ENCODE results near the gene INSRR. TPM values are rescaled to one million over a fixed set of nuclear protein-coding genes. Genes with fewer than 3 reads are reported as not detected.

The INSRR gene
- polyA plus RNA-seq, 3 donors: not detected

DNA sequence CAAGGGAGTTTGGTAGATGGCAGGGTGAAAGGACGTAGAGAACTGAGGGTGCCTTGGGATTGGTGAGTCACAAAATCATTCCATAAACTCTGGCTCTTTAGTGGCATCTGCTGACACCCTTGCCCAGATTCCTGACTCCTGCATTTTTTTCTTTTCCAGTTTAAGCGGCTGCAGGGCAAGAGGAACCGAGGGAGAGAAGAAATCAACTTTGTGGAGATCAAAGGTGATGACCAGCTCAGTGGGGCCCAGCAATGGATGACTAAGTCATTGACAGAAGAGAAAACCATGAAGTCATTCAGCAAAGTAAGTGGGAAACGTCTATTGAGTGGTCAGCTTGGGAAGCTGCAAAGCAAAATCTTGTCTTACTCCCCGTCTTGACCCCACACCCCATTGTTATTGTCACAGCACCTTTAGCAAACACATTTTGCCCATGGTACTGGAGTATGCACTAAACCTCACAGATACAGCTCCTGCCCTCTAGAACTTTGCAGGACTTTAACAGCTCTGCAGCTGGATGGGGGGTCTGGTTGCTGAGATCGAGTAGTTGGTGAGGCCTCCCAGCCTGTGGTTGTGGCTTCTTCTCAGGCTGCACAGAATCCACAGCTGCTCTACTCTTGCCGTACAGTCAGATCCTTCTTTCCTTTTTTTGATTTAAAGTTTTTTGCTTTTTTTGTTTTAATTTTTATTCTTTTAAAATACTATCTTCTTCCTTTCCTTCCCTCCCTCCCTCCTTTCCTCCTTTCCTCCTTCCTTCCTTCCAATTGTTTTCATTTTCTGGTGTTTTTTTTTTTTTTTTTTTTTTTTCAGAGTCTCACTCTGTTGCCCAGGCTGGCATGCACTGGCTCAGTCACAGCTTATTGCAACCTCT lies 64.2 kb downstream of the INSRR start:
- peaks cover 87 to 92% of the 10 kb centered on the region in 2 donors for H3K36me3 Mint-ChIP-seq

More for the DNA sequence above, 64.2 kb downstream of the INSRR start:
- no peaks in the 10 kb centered on the region for H3K79me2 ChIP-seq (ENCODE audit: insufficient read depth, low read length)
- peaks cover 3 to 4% of the 10 kb centered on the region in 2 donors for H3K4me1 ChIP-seq (ENCODE audit: control insufficient read depth in 1 of 2, insufficient read depth in 2 of 2, low read length in 2 of 2)
- no peaks in the 10 kb centered on the region for H3K9me3 ChIP-seq (replicated peaks in 1 of 2; ENCODE audit: control insufficient read depth in 1 of 2, insufficient read depth in 1 of 2, low read length in 2 of 2)
- no peak for DNase-seq
- TF ChIP-seq, protein P1, sequence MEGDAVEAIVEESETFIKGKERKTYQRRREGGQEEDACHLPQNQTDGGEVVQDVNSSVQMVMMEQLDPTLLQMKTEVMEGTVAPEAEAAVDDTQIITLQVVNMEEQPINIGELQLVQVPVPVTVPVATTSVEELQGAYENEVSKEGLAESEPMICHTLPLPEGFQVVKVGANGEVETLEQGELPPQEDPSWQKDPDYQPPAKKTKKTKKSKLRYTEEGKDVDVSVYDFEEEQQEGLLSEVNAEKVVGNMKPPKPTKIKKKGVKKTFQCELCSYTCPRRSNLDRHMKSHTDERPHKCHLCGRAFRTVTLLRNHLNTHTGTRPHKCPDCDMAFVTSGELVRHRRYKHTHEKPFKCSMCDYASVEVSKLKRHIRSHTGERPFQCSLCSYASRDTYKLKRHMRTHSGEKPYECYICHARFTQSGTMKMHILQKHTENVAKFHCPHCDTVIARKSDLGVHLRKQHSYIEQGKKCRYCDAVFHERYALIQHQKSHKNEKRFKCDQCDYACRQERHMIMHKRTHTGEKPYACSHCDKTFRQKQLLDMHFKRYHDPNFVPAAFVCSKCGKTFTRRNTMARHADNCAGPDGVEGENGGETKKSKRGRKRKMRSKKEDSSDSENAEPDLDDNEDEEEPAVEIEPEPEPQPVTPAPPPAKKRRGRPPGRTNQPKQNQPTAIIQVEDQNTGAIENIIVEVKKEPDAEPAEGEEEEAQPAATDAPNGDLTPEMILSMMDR (IDR thresholded peaks at IDR 0.05): no peak
- Mint-ChIP-seq H3K4me1 (peaks cover 7% of the 10 kb centered on the region), H3K27ac (no peak overlapping the region), H3K27me3 (ENCODE audit: low read depth in 3 of 3) (no peaks in the 10 kb centered on the region), H3K4me3 (no peak overlapping the region), H3K9me3 (no peaks in the 10 kb centered on the region)
- H3K36me3 ChIP-seq (replicated peaks in 1 of 2; ENCODE audit: control insufficient read depth in 1 of 2, insufficient read depth in 2 of 2, low read length in 2 of 2): peaks cover 77 to 100% of the 10 kb centered on the region in 2 donors
- H3K27ac ChIP-seq (ENCODE audit: low read depth in 1 of 2, low read length in 2 of 2): no peak overlapping the region
- H3K27me3 ChIP-seq (ENCODE audit: control insufficient read depth in 2 of 2, insufficient read depth in 2 of 2, low read length in 2 of 2): no peaks in the 10 kb centered on the region
- no peak overlapping the region for H3K4me2 ChIP-seq (replicated peaks; ENCODE audit: extremely low read depth, low read length, poor library complexity, severe bottlenecking)
- H2AFZ ChIP-seq (ENCODE audit: insufficient read depth, low read depth, low read length, poor library complexity, severe bottlenecking): no peak overlapping the region
- peaks cover 10% of the 10 kb centered on the region for H4K20me1 ChIP-seq (ENCODE audit: insufficient read depth, low read length)
- H3K4me3 ChIP-seq (replicated peaks in 1 of 3; ENCODE audit: low read depth in 2 of 3, low read length in 3 of 3): no peak overlapping the region
- no peak overlapping the region for H3K9ac ChIP-seq (ENCODE audit: insufficient read depth, low read length, poor library complexity, severe bottlenecking)
- WGBS (ENCODE audit: insufficient coverage): 100% methylated on average over 1 of the region's 7 CpGs
- intact Hi-C loops (cut with micrococcal nuclease): loop anchor here in 1 of 2 donors (10.0 kb wide), 1 partner anchor 60 kb away; the partner anchor contains the start of gene INSRR

Other genes with a start within 250 kb of the INSRR start
- not detected for gene HAPLN2, start 239.7 kb downstream of the INSRR start, polyA plus RNA-seq
- gene BCAN, start 217.0 kb downstream of the INSRR start, polyA plus RNA-seq: not detected
- not detected for gene NES, start 181.7 kb downstream of the INSRR start, polyA plus RNA-seq
- gene CRABP2, start 153.5 kb downstream of the INSRR start, polyA plus RNA-seq: 1 to 10 TPM in 1 of 3 donors, under 1 TPM in 1, not detected in 1; 0.23 to 1.8 TPM
- gene METTL25B, start 130.6 kb downstream of the INSRR start, polyA plus RNA-seq: 10 to 100 TPM in 1 of 3 donors, 1 to 10 TPM in 2; 4.6 to 49.3 (median 4.8) TPM
- 10 to 100 TPM; 17.2 to 23.5 (median 18.1) TPM for gene ISG20L2, start 130.4 kb downstream of the INSRR start, polyA plus RNA-seq
- 10 to 100 TPM; 28.7 to 47.0 (median 38.4) TPM for gene MRPL24, start 118.0 kb downstream of the INSRR start, polyA plus RNA-seq
- gene HDGF, start 107.4 kb downstream of the INSRR start, polyA plus RNA-seq: 10 to 100 TPM; 23.9 to 92.4 (median 49.9) TPM
- 10 to 100 TPM; 26.7 to 37.1 (median 29.6) TPM for gene PRCC, start 91.6 kb downstream of the INSRR start, polyA plus RNA-seq
- gene SH2D2A, start 42.3 kb downstream of the INSRR start, polyA plus RNA-seq: under 1 TPM in 2 of 3 donors, not detected in 1; 0.17 to 0.20 TPM
- gene NTRK1, start 1.7 kb upstream of the INSRR start, polyA plus RNA-seq: under 1 TPM in 1 of 3 donors, not detected in 2; 0.03 TPM
- not detected for gene PEAR1, start 34.6 kb upstream of the INSRR start, polyA plus RNA-seq
- not detected for gene LRRC71, start 61.5 kb upstream of the INSRR start, polyA plus RNA-seq
- gene ARHGEF11, start 186.6 kb upstream of the INSRR start, polyA plus RNA-seq: 10 to 100 TPM; 17.0 to 78.5 (median 17.7) TPM
- gene ETV3L, start 240.7 kb upstream of the INSRR start, polyA plus RNA-seq: under 1 TPM in 2 of 3 donors, not detected in 1; 0.26 to 0.41 TPM

Data from CD14-positive monocyte (primary cell).